GM23338 (cell line): ENCODE data around the gene CHD1. TPM values are rescaled to one million over a fixed set of nuclear protein-coding genes. Genes with fewer than 3 reads are reported as not detected.

Experiments
- ATAC-seq: fragments of 200-7000 bp; cut with Tn5 transposase; 3 replicates; pipeline ENCODE4 v1.9.1; 2020
- DNase-seq: peaks from one replicate; pipeline ENCODE4 v3.0.0-alpha.2; 2015; ENCODE audit warnings: low spot score
- H2AFZ ChIP-seq: fragments of 200-600 bp; sonication (generic); 2 replicates; pipeline ENCODE4 v1.8.0; 2016; ENCODE audit warnings: antibody characterized with exemption, mild to moderate bottlenecking, moderate library complexity
- H3F3A ChIP-seq: fragments of 200-600 bp; sonication (generic); replicated peaks from 2 replicates; pipeline ENCODE4 v1.8.0; 2017; ENCODE audit warnings: antibody characterized with exemption, mixed run types, low read depth
- H3K27ac ChIP-seq: fragments of 200-600 bp; sonication (generic); 2 replicates; pipeline ENCODE4 v1.6.1; 2016; ENCODE audit warnings: low read depth
- H3K27me3 ChIP-seq: fragments of 200-600 bp; sonication (generic); 2 replicates; pipeline ENCODE4 v1.8.0; 2016; ENCODE audit warnings: mild to moderate bottlenecking, mixed run types, moderate library complexity; ENCODE audit not compliant: insufficient read depth
- H3K36me3 ChIP-seq: fragments of 200-600 bp; sonication (generic); 2 replicates; pipeline ENCODE4 v1.8.0; 2016; ENCODE audit warnings: mild to moderate bottlenecking; ENCODE audit not compliant: insufficient read depth
- H3K4me1 ChIP-seq: fragments of 200-600 bp; sonication (generic); 2 replicates; pipeline ENCODE4 v1.8.0; 2016; ENCODE audit warnings: mild to moderate bottlenecking, moderate library complexity; ENCODE audit not compliant: insufficient read depth
- H3K4me2 ChIP-seq: fragments of 200-600 bp; sonication (generic); 2 replicates; pipeline ENCODE4 v1.7.1; 2017; ENCODE audit warnings: mixed run types
- H3K4me3 ChIP-seq: fragments of 200-600 bp; sonication (generic); 2 replicates; pipeline ENCODE4 v1.6.1; 2016; ENCODE audit warnings: mixed run types
- H3K79me2 ChIP-seq: fragments of 200-600 bp; sonication (generic); replicated peaks from 2 replicates; pipeline ENCODE4 v1.8.0; 2017; ENCODE audit warnings: mild to moderate bottlenecking; ENCODE audit not compliant: insufficient read depth
- H3K9me2 ChIP-seq: fragments of 200-600 bp; sonication (generic); 2 replicates; pipeline ENCODE4 v1.8.0; 2017; ENCODE audit not compliant: insufficient read depth
- H4K20me1 ChIP-seq: fragments of 200-600 bp; sonication (generic); replicated peaks from 2 replicates; pipeline ENCODE4 v1.8.0; 2017; ENCODE audit warnings: mild to moderate bottlenecking; ENCODE audit not compliant: insufficient read depth
- H3K27ac Mint-ChIP-seq: 2 replicates; pipeline ENCODE4 v1.8.0; 2020; ENCODE audit warnings: inconsistent platforms, mild to moderate bottlenecking, moderate library complexity, mixed read lengths
- H3K27me3 Mint-ChIP-seq: 3 replicates; pipeline ENCODE4 v1.8.0; 2022; ENCODE audit warnings: low read depth, mild to moderate bottlenecking, moderate library complexity, mixed read lengths, inconsistent platforms; ENCODE audit not compliant: insufficient read depth, poor library complexity
- H3K36me3 Mint-ChIP-seq: 3 replicates; pipeline ENCODE4 v1.8.0; 2021; ENCODE audit warnings: low read depth, mild to moderate bottlenecking, inconsistent platforms, moderate library complexity, mixed read lengths
- H3K4me1 Mint-ChIP-seq: 3 replicates; pipeline ENCODE4 v1.8.0; 2020; ENCODE audit warnings: mild to moderate bottlenecking, inconsistent platforms, mixed read lengths
- H3K4me3 Mint-ChIP-seq: 3 replicates; pipeline ENCODE4 v1.8.0; 2021; ENCODE audit warnings: moderate library complexity, mild to moderate bottlenecking, inconsistent platforms, mixed read lengths
- H3K9me3 Mint-ChIP-seq: 3 replicates; pipeline ENCODE4 v1.8.0; 2020; ENCODE audit warnings: moderate library complexity, mild to moderate bottlenecking, inconsistent platforms, mixed read lengths
- CTCF ChIP-seq, 2 experiments: fragments of 200-600 bp in 1 of 2; sonication (generic) in 1 of 2; conservative IDR thresholded peaks; 2 replicates each; pipeline versions ENCODE4 v1.5.1 to v1.6.1; 2016 to 2017; ENCODE audit warnings: antibody characterized with exemption in 2 of 2, low read depth in 2 of 2, mild to moderate bottlenecking in 2 of 2, moderate library complexity in 1 of 2
- ETS1 ChIP-seq: IDR thresholded peaks from 2 replicates; pipeline ENCODE4 v1.6.1; 2016; ENCODE audit warnings: antibody characterized with exemption
- EZH2 ChIP-seq: fragments of 200-600 bp; sonication (generic); IDR thresholded peaks from one replicate; pipeline ENCODE4 v1.8.0; 2017; ENCODE audit warnings: antibody characterized with exemption, mild to moderate bottlenecking, low read depth; ENCODE audit not compliant: unreplicated experiment
- JUNB ChIP-seq: IDR thresholded peaks from one replicate; pipeline ENCODE4 v1.6.1; 2016; ENCODE audit warnings: antibody characterized with exemption; ENCODE audit not compliant: unreplicated experiment
- POLR2AphosphoS5 ChIP-seq: IDR thresholded peaks from 2 replicates; pipeline ENCODE4 v1.6.1; 2016; ENCODE audit warnings: antibody characterized with exemption, low read depth
- REST ChIP-seq: IDR thresholded peaks from one replicate; pipeline ENCODE4 v1.6.1; 2018; ENCODE audit warnings: antibody characterized with exemption; ENCODE audit not compliant: unreplicated experiment
- STAT1 ChIP-seq: IDR thresholded peaks from one replicate; pipeline ENCODE4 v1.6.1; 2016; ENCODE audit warnings: antibody characterized with exemption; ENCODE audit not compliant: unreplicated experiment
- ZNF114 ChIP-seq: fragments of 250-450 bp; sonication (Bioruptor Pico); IDR thresholded peaks from 2 replicates; pipeline ENCODE4 v1.5.0; 2020; ENCODE audit warnings: mild to moderate bottlenecking, moderate library complexity
- ZNF331 ChIP-seq: fragments of 250-450 bp; sonication (Bioruptor Pico); IDR thresholded peaks from 2 replicates; pipeline ENCODE4 v1.5.0; 2020; ENCODE audit warnings: low read depth, mild to moderate bottlenecking, moderate library complexity
- ZNF462 ChIP-seq: fragments of 250-450 bp; sonication (Bioruptor Pico); IDR thresholded peaks from 2 replicates; pipeline ENCODE4 v1.5.0; 2020; ENCODE audit warnings: mild to moderate bottlenecking, moderate library complexity
- polyA plus RNA-seq: library from polyadenylated mRNA; unstranded; fragments of >200 nt; fragmentation: Nextera tagmentation; extraction: Ambion mirVana; gene quantifications from 2 replicates; pipeline ENCODE4 v1.2.1, GENCODE V29; 2016
- total RNA-seq: library from RNA; depleted of rRNA; stranded (reverse); fragments of >200 nt; shearing (Covaris generic); gene quantifications from 2 replicates; pipeline ENCODE4 v1.2.3, GENCODE V29; 2014

CHD1 gene
- total and polyA plus RNA-seq, 2 experiments from 2014 or later, result 36.4 to 75.6 TPM

GRCh38 chr5:98807806-98808205, 121.0 kb downstream of the CHD1 start:
- H3K27ac Mint-ChIP-seq, result no peak overlapping the region
- no peaks in the 10 kb centered on the region for H3K4me1 Mint-ChIP-seq
- H3K27me3 ChIP-seq, result no peaks in the 10 kb centered on the region
- ATAC-seq, result no peak
- 0 out of 2 replicates have a peak, but pooled peaks cover 3% of the 10 kb centered on the region for H3K36me3 ChIP-seq
- no peaks in the 10 kb centered on the region for H3K9me2 ChIP-seq
- DNase-seq, result no peak
- H3F3A ChIP-seq, result no peaks in the 10 kb centered on the region
- H3K4me3 ChIP-seq, result no peak overlapping the region
- H3K79me2 ChIP-seq, result no peaks in the 10 kb centered on the region
- peaks cover 28% of the 10 kb centered on the region for H3K36me3 Mint-ChIP-seq
- no peaks in the 10 kb centered on the region for H4K20me1 ChIP-seq
- no peak overlapping the region for H3K4me2 ChIP-seq
- H2AFZ ChIP-seq, result no peak overlapping the region
- H3K9me3 Mint-ChIP-seq, result peaks cover 35% of the 10 kb centered on the region
- no peak overlapping the region for H3K27ac ChIP-seq
- H3K27me3 Mint-ChIP-seq, result peaks cover 4% of the 10 kb centered on the region
- TF ChIP-seq ZNF462 (CRISPR knock-in tag) (no peak), ZNF331 (CRISPR knock-in tag) (no peak)
- no peak overlapping the region for H3K4me3 Mint-ChIP-seq
- H3K4me1 ChIP-seq, result no peaks in the 10 kb centered on the region

- Histone ChIP-seq H3K27ac (no peak overlapping the region), H3K4me1 (no peaks in the 10 kb centered on the region), H3K79me2 (no peaks in the 10 kb centered on the region), H2AFZ (no peak overlapping the region), H3K36me3 (0 out of 2 replicates have a peak, but pooled peaks cover 3% of the 10 kb centered on the region), H3K4me3 (no peak overlapping the region), H3K9me2 (no peaks in the 10 kb centered on the region), H3K4me2 (no peak overlapping the region), H3K27me3 (no peaks in the 10 kb centered on the region), H4K20me1 (no peaks in the 10 kb centered on the region), H3F3A (no peaks in the 10 kb centered on the region)
- Mint-ChIP-seq H3K27me3 (peaks cover 4% of the 10 kb centered on the region), H3K27ac (no peak overlapping the region), H3K36me3 (peaks cover 28% of the 10 kb centered on the region), H3K9me3 (peaks cover 35% of the 10 kb centered on the region), H3K4me3 (no peak overlapping the region), H3K4me1 (no peaks in the 10 kb centered on the region)
- DNase-seq, result no peak
- no peak for ATAC-seq
- TF ChIP-seq ETS1 (no peak), ZNF114 (CRISPR knock-in tag) (no peak), CTCF (conservative IDR thresholded peaks at IDR 0.05; ENCODE audit: low read depth in 2 of 2) (no peak), EZH2 (no peak), STAT1 (no peak), JUNB (no peak), POLR2AphosphoS5 (no peak), REST (no peak)
Measured at GRCh38 chr5:98805070-98805469, 123.7 kb downstream of the CHD1 start.
